PFSK-1 (cell line): ENCODE measurements around the gene NOL11.

Experiments
- FOXP2 ChIP-seq: optimal IDR thresholded peaks from 2 replicates; pipeline ENCODE3; 2011; ENCODE audit warnings: borderline replicate concordance, control low read depth, inconsistent platforms; ENCODE audit not compliant: insufficient read depth; ENCODE audit errors: extremely low read length, extremely low read depth
- POLR2AphosphoS5 ChIP-seq: IDR thresholded peaks from 2 replicates; pipeline ENCODE4 v1.6.1; 2012; ENCODE audit warnings: low read depth, mild to moderate bottlenecking, control low read depth, low read length, moderate library complexity
- TF ChIP-seq, protein P1 (sequence below), 2 experiments: IDR thresholded peaks; 2 replicates each; pipeline versions ENCODE4 v1.6.1 to v1.8.0; 2011 to 2012; ENCODE audit warnings: low read depth in 2 of 2, low read length in 2 of 2, control low read depth in 1 of 2, inconsistent platforms in 1 of 2, mild to moderate bottlenecking in 1 of 2, moderate library complexity in 1 of 2; ENCODE audit not compliant: insufficient read depth in 1 of 2

- TF ChIP-seq, protein P1, sequence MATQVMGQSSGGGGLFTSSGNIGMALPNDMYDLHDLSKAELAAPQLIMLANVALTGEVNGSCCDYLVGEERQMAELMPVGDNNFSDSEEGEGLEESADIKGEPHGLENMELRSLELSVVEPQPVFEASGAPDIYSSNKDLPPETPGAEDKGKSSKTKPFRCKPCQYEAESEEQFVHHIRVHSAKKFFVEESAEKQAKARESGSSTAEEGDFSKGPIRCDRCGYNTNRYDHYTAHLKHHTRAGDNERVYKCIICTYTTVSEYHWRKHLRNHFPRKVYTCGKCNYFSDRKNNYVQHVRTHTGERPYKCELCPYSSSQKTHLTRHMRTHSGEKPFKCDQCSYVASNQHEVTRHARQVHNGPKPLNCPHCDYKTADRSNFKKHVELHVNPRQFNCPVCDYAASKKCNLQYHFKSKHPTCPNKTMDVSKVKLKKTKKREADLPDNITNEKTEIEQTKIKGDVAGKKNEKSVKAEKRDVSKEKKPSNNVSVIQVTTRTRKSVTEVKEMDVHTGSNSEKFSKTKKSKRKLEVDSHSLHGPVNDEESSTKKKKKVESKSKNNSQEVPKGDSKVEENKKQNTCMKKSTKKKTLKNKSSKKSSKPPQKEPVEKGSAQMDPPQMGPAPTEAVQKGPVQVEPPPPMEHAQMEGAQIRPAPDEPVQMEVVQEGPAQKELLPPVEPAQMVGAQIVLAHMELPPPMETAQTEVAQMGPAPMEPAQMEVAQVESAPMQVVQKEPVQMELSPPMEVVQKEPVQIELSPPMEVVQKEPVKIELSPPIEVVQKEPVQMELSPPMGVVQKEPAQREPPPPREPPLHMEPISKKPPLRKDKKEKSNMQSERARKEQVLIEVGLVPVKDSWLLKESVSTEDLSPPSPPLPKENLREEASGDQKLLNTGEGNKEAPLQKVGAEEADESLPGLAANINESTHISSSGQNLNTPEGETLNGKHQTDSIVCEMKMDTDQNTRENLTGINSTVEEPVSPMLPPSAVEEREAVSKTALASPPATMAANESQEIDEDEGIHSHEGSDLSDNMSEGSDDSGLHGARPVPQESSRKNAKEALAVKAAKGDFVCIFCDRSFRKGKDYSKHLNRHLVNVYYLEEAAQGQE (IDR thresholded peaks at IDR 0.05; ENCODE audit: insufficient read depth in 1 of 2, low read depth in 2 of 2, low read length in 2 of 2) = no peak
- TF ChIP-seq FOXP2 = no peak
- TF ChIP-seq POLR2AphosphoS5 = no peak
These were observed 17.0 kb upstream of the NOL11 start for GRCh38 chr17:67700725-67701119.
